HepG2 (cell line): ENCODE measurements around the gene LYST. TPM values are rescaled to one million over a fixed set of nuclear protein-coding genes. Genes with fewer than 3 reads are reported as not detected.
A peak's percentile ranks its signal among the peaks of the same experiment; 100 is the strongest.

Experiments used
- ATF2 ChIP-seq: sonication (generic); formaldehyde crosslinking; IDR thresholded peaks from 2 replicates; pipeline ENCODE4 v1.4.0; 2020; ENCODE audit warnings: missing genetic modification reagents
- KDM1A ChIP-seq: IDR thresholded peaks from 2 replicates; pipeline ENCODE4 v1.6.1; 2016; ENCODE audit warnings: missing compliant biosample characterization
- KLF12 ChIP-seq: sonication (generic); formaldehyde crosslinking; IDR thresholded peaks from 2 replicates; pipeline ENCODE4 v1.4.0; 2020; ENCODE audit warnings: missing genetic modification reagents, borderline replicate concordance
- KLF6 ChIP-seq: IDR thresholded peaks from 2 replicates; pipeline ENCODE4 v1.8.0; 2016; ENCODE audit warnings: missing biosample characterization, missing genetic modification reagents
- REST ChIP-seq, 2 experiments: IDR thresholded peaks; 2 replicates each; pipeline ENCODE4 v1.6.1; 2011 to 2012; ENCODE audit warnings: low read length in 2 of 2, borderline replicate concordance in 1 of 2, low read depth in 1 of 2, mild to moderate bottlenecking in 1 of 2, moderate library complexity in 1 of 2
- SPEN ChIP-seq: sonication (generic); formaldehyde crosslinking; IDR thresholded peaks from 2 replicates; pipeline ENCODE4 v1.5.1; 2020; ENCODE audit warnings: low read depth, mild to moderate bottlenecking, missing genetic modification reagents
- SRY ChIP-seq: sonication (generic); formaldehyde crosslinking; IDR thresholded peaks from 2 replicates; pipeline ENCODE4 v1.8.0; 2022; ENCODE audit warnings: mild to moderate bottlenecking, missing genetic modification reagents
- ZBTB4 ChIP-seq: sonication (generic); formaldehyde crosslinking; IDR thresholded peaks from 2 replicates; pipeline ENCODE4 v1.4.0; 2020; ENCODE audit warnings: missing genetic modification reagents, mild to moderate bottlenecking, borderline replicate concordance
- ZZZ3 ChIP-seq: sonication (generic); formaldehyde crosslinking; IDR thresholded peaks from 2 replicates; pipeline ENCODE4 v1.4.0; 2020; ENCODE audit warnings: missing genetic modification reagents, mild to moderate bottlenecking, borderline replicate concordance
- polyA plus RNA-seq, 8 experiments: library from polyadenylated mRNA; depleted of rRNA in 3 of 8; stranded (reverse) in 7 of 8; unstranded in 1 of 8; fragments of >200 nt; fragmentation: Illumina TruSeq in 4 of 8; extraction: Trizol in 4 of 8; gene quantifications; 2 replicates each; pipeline versions ENCODE4 v1.2.1 to v1.2.3, GENCODE V29; 2011 to 2016; ENCODE audit warnings: low read depth in 4 of 8, missing spikeins in 1 of 8, mixed read lengths in 1 of 8; ENCODE audit not compliant: insufficient read depth in 1 of 8
- total RNA-seq, 5 experiments: library from RNA; depleted of rRNA; stranded (reverse); fragments of >200 nt; fragmentation: Illumina TruSeq; extraction: Trizol; gene quantifications; 2 replicates each; pipeline ENCODE4 v1.2.3, GENCODE V29; 2016; ENCODE audit warnings: low read depth in 1 of 5

LYST gene
- total and polyA plus RNA-seq, 2 of the 13 experiments (the other 11 are each of a cell fraction or from before 2014, with no cell fraction given): 0.91 to 2.5 TPM

- TF ChIP-seq ATF2 (peak; percentile 81), ZZZ3 (CRISPR knock-in tag) (peak; percentile 85; the same call in 1 of the 2 replicates), KLF12 (CRISPR knock-in tag) (peak; percentile 55; the same call in 1 of the 2 replicates), KDM1A (CRISPR knock-in tag) (peak; percentile 97), SPEN (peak; percentile 96; the same call in 1 of the 2 replicates), ZBTB4 (CRISPR knock-in tag) (peak; percentile 60; the same call in 1 of the 2 replicates), REST (IDR thresholded peaks at IDR 0.05; ENCODE audit: borderline replicate concordance in 1 of 2, low read depth in 1 of 2, low read length in 2 of 2) (peak in 1 of 2 experiments; percentile 53; a peak in 1 of 4 replicates), KLF6 (CRISPR knock-in tag) (peak; percentile 71; the same call in 1 of the 2 replicates), SRY (0 out of 2 replicates have a peak, but pooled peaks have one; percentile 27)
Observed at GRCh38 chr1:235647537-235647936, 219.2 kb downstream of the LYST start (continued).
